IMR-90 (cell line): Measurements from ENCODE around the gene SDK1. TPM values are rescaled to one million over a fixed set of nuclear protein-coding genes. Genes with fewer than 3 reads are reported as not detected.

ENCODE experiments used
- ATAC-seq: fragments of 200-7000 bp; cut with Tn5 transposase; 2 replicates; pipeline ENCODE4 v1.9.1; 2020; ENCODE audit warnings: low read depth, mild to moderate bottlenecking, moderate library complexity
- BruUV-seq: library from RNA; stranded (reverse); fragments of 400-500 nt; replicated peaks from 2 replicates; lab custom pipeline; 2021; lab: Mats Ljungman, UMichigan
- CTCF ChIA-PET: fragments of 300-600 bp; formaldehyde crosslinking; extraction: SDS; loops from one replicate; lab custom pipeline; 2021; ENCODE audit warnings: antibody characterized with exemption; lab: Yijun Ruan, JAX
- POLR2A ChIA-PET: fragments of 300-600 bp; sonication (Branson Sonifier 250); formaldehyde crosslinking; loops from one replicate; lab custom pipeline; 2022; ENCODE audit warnings: antibody characterized with exemption; ENCODE audit not compliant: unreplicated experiment; lab: Charles Lee
- DNase-seq: peaks from one replicate; pipeline ENCODE4 v3.0.0; 2013
- H2AFZ ChIP-seq: replicated peaks from 2 replicates; pipeline ENCODE3; 2013; ENCODE audit warnings: low read length, mild to moderate bottlenecking; ENCODE audit not compliant: poor library complexity
- H2AK5ac ChIP-seq: 2 replicates; pipeline ENCODE4 v1.6.1; 2013; ENCODE audit warnings: low read depth, low read length, inconsistent platforms
- H2AK9ac ChIP-seq: replicated peaks from 2 replicates; pipeline ENCODE3; 2013; ENCODE audit warnings: mild to moderate bottlenecking, low read depth, low read length, moderate library complexity; ENCODE audit not compliant: poor library complexity
- H2BK120ac ChIP-seq: 2 replicates; pipeline ENCODE4 v1.6.1; 2013; ENCODE audit warnings: low read depth, low read length, inconsistent platforms
- H2BK15ac ChIP-seq: 3 replicates; pipeline ENCODE4 v1.6.1; 2013; ENCODE audit warnings: low read depth, low read length, inconsistent platforms
- H2BK20ac ChIP-seq: 2 replicates; pipeline ENCODE4 v1.6.1; 2013; ENCODE audit warnings: low read depth, mild to moderate bottlenecking, inconsistent platforms, low read length, moderate library complexity
- H2BK5ac ChIP-seq: 2 replicates; pipeline ENCODE4 v1.6.1; 2013; ENCODE audit warnings: mild to moderate bottlenecking, low read depth, low read length, inconsistent platforms; ENCODE audit not compliant: poor library complexity, severe bottlenecking
- H3K14ac ChIP-seq: replicated peaks from 2 replicates; pipeline ENCODE4 v1.6.1; 2013; ENCODE audit warnings: low read depth, low read length, inconsistent platforms
- H3K18ac ChIP-seq: 2 replicates; pipeline ENCODE4 v1.6.1; 2013; ENCODE audit warnings: low read depth, low read length, control low read depth
- H3K23ac ChIP-seq: 2 replicates; pipeline ENCODE4 v1.6.1; 2013; ENCODE audit warnings: low read depth, low read length, inconsistent platforms
- H3K27ac ChIP-seq: 2 replicates; pipeline ENCODE4 v1.5.1; 2013; ENCODE audit warnings: mild to moderate bottlenecking, control low read depth, low read length; ENCODE audit not compliant: insufficient read depth
- H3K27me3 ChIP-seq: 2 replicates; pipeline ENCODE4 v1.6.1; 2013; ENCODE audit warnings: low read length; ENCODE audit not compliant: control insufficient read depth, insufficient read depth
- H3K36me3 ChIP-seq: 2 replicates; pipeline ENCODE4 v1.6.1; 2013; ENCODE audit warnings: low read length, mixed read lengths; ENCODE audit not compliant: control insufficient read depth, insufficient read depth
- H3K4ac ChIP-seq: 2 replicates; pipeline ENCODE4 v1.6.1; 2013; ENCODE audit warnings: low read depth, low read length, inconsistent platforms
- H3K4me1 ChIP-seq: 2 replicates; pipeline ENCODE4 v1.6.1; 2013; ENCODE audit warnings: low read length, mixed read lengths; ENCODE audit not compliant: control insufficient read depth, insufficient read depth
- H3K4me2 ChIP-seq: 2 replicates; pipeline ENCODE4 v1.6.1; 2013; ENCODE audit warnings: low read depth, mild to moderate bottlenecking, control low read depth, low read length, moderate library complexity
- H3K4me3 ChIP-seq: 2 replicates; pipeline ENCODE4 v1.5.1; 2013; ENCODE audit warnings: low read depth, mild to moderate bottlenecking, control low read depth, low read length, moderate library complexity; ENCODE audit not compliant: insufficient read depth
- H3K56ac ChIP-seq: 2 replicates; pipeline ENCODE4 v1.6.1; 2013; ENCODE audit warnings: low read length, inconsistent platforms; ENCODE audit not compliant: insufficient read depth; ENCODE audit errors: extremely low read depth
- H3K79me1 ChIP-seq, 2 experiments: 2 replicates each; pipeline ENCODE4 v1.6.1; 2013; ENCODE audit warnings: low read length in 2 of 2, inconsistent platforms in 1 of 2, low read depth in 1 of 2
- H3K9ac ChIP-seq: 2 replicates; pipeline ENCODE4 v1.6.1; 2013; ENCODE audit warnings: low read depth, low read length, control low read depth
- H3K9me1 ChIP-seq: 2 replicates; pipeline ENCODE4 v1.6.1; 2013; ENCODE audit warnings: low read length, inconsistent platforms; ENCODE audit not compliant: insufficient read depth
- H3K9me3 ChIP-seq: 2 replicates; pipeline ENCODE4 v1.6.1; 2013; ENCODE audit warnings: low read length; ENCODE audit not compliant: control insufficient read depth, insufficient read depth
- H4K20me1 ChIP-seq: 2 replicates; pipeline ENCODE4 v1.6.1; 2013; ENCODE audit warnings: low read length, inconsistent platforms; ENCODE audit not compliant: insufficient read depth
- H4K5ac ChIP-seq: 2 replicates; pipeline ENCODE4 v1.6.1; 2013; ENCODE audit warnings: mild to moderate bottlenecking, low read depth, low read length, control low read depth
- H4K8ac ChIP-seq, 2 experiments: 2 replicates each; pipeline ENCODE4 v1.6.1; 2013; ENCODE audit warnings: low read depth in 2 of 2, low read length in 2 of 2, control low read depth in 1 of 2, inconsistent platforms in 1 of 2
- H4K91ac ChIP-seq: 2 replicates; pipeline ENCODE4 v1.6.1; 2013; ENCODE audit warnings: low read depth, low read length, inconsistent platforms; ENCODE audit not compliant: insufficient read depth
- CHD1 ChIP-seq: IDR thresholded peaks from 2 replicates; pipeline ENCODE4 v1.6.1; 2012; ENCODE audit warnings: low read depth, low read length, improper control_type of control experiment
- ELK1 ChIP-seq: fragments of 150-350 bp; IDR thresholded peaks from 2 replicates; pipeline ENCODE4 v1.6.1; 2016; ENCODE audit warnings: low read depth, mild to moderate bottlenecking, low read length, moderate library complexity, borderline replicate concordance
- MAFK ChIP-seq: IDR thresholded peaks from 2 replicates; pipeline ENCODE4 v1.6.1; 2012; ENCODE audit warnings: low read depth, low read length, improper control_type of control experiment
- MXI1 ChIP-seq: IDR thresholded peaks from 2 replicates; pipeline ENCODE4 v1.6.1; 2012; ENCODE audit warnings: low read depth, mild to moderate bottlenecking, low read length, moderate library complexity, borderline replicate concordance
- NFE2L2 ChIP-seq: fragments of 150-350 bp; IDR thresholded peaks from 2 replicates; pipeline ENCODE4 v1.6.1; 2016; ENCODE audit warnings: low read depth, mild to moderate bottlenecking, low read length
- POLR2A ChIP-seq: IDR thresholded peaks from 2 replicates; pipeline ENCODE4 v1.6.1; 2012; ENCODE audit warnings: mild to moderate bottlenecking, low read depth, low read length
- RAD21 ChIP-seq: IDR thresholded peaks from 2 replicates; pipeline ENCODE4 v1.6.1; 2012; ENCODE audit warnings: low read length, improper control_type of control experiment
- RCOR1 ChIP-seq: IDR thresholded peaks from 2 replicates; pipeline ENCODE4 v1.6.1; 2012; ENCODE audit warnings: mild to moderate bottlenecking, low read length, improper control_type of control experiment; ENCODE audit not compliant: insufficient replicate concordance
- SMC3 ChIP-seq: fragments of 150-350 bp; IDR thresholded peaks from 2 replicates; pipeline ENCODE4 v1.6.1; 2016; ENCODE audit warnings: low read depth, mild to moderate bottlenecking, antibody characterized with exemption, low read length, moderate library complexity
- WGBS, 2 experiments: methylation state at CpG; one replicate each; pipeline versions ENCODE4 v1.1.5 to v1.1.7; 2013; ENCODE audit warnings: missing lambda C conversion rate in 2 of 2; ENCODE audit not compliant: insufficient read length in 1 of 2; ENCODE audit errors: extremely low coverage in 2 of 2; 5-methylcytosine and 5-hydroxymethylcytosine counted together
- dilution Hi-C: fragments of 300-500 bp; cut with HindIII; formaldehyde crosslinking; loops from one replicate; pipeline ENCODE4 v1.14.3; 2018; ENCODE audit warnings: low sequenced_read_pairs; ENCODE audit not compliant: unreplicated experiment
- in situ Hi-C: fragments of 300-500 bp; cut with MboI; formaldehyde crosslinking; loops from 3 replicates; pipeline ENCODE4 v1.14.3; 2019; ENCODE audit warnings: low sequenced_read_pairs, inconsistent platforms, mixed read lengths
- intact Hi-C: fragments of 100-400 bp; cut with micrococcal nuclease; formaldehyde crosslinking; loops from 2 replicates; pipeline ENCODE4 v1.10.0; 2022
- polyA plus RNA-seq, 3 experiments: library from polyadenylated mRNA; depleted of rRNA; stranded (reverse); fragments of >200 nt; gene quantifications; 2 replicates each; pipeline ENCODE4 v1.2.3, GENCODE V29; 2012; ENCODE audit warnings: low replicate concordance in 1 of 3
- total RNA-seq: library from RNA; depleted of rRNA; stranded (reverse); fragments of >200 nt; gene quantifications from 2 replicates; pipeline ENCODE4 v1.2.3, GENCODE V29; 2012

Gene SDK1
- total and polyA plus RNA-seq, 2 of the 4 experiments (the other 2 are of a cell fraction), result 1.5 to 1.6 TPM

GRCh38 chr7:4198301-4198700 lies 897.2 kb downstream of the SDK1 start:
- H2AFZ ChIP-seq, result no peak overlapping the region
- H3K23ac ChIP-seq, result no peak overlapping the region
- no peak overlapping the region for H3K27ac ChIP-seq
- no peak overlapping the region for H2BK5ac ChIP-seq
- no peak overlapping the region for H2BK20ac ChIP-seq
- ATAC-seq (no peak), DNase-seq (no peak)
- no peak overlapping the region for H3K56ac ChIP-seq
- no peak overlapping the region for H3K18ac ChIP-seq
- no peak overlapping the region for H4K91ac ChIP-seq
- H3K14ac ChIP-seq, result no peak overlapping the region
- no peaks in the 10 kb centered on the region for H4K20me1 ChIP-seq
- CTCF ChIA-PET, result no interaction called here
- H2AK5ac ChIP-seq, result no peak overlapping the region
- no peak overlapping the region for H2AK9ac ChIP-seq
- no peaks in the 10 kb centered on the region for H3K4me1 ChIP-seq
- H3K79me1 ChIP-seq, result no peaks in the 10 kb centered on the region
- H3K4ac ChIP-seq, result no peak overlapping the region
- no peak for TF ChIP-seq ELK1
- no peak for TF ChIP-seq MAFK
- TF ChIP-seq SMC3, result no peak
- TF ChIP-seq POLR2A, result no peak
- no peak for TF ChIP-seq RAD21
- no peak for TF ChIP-seq CHD1
- TF ChIP-seq RCOR1, result no peak
- no peak for TF ChIP-seq NFE2L2
- no peak for TF ChIP-seq MXI1
- no peak overlapping the region for H2BK15ac ChIP-seq
- dilution Hi-C loops, result no loop called here
- no peak overlapping the region for H3K4me3 ChIP-seq
- no peaks in the 10 kb centered on the region for H3K27me3 ChIP-seq
- no TSS peak for BruUV-seq
- H3K9me1 ChIP-seq, result no peaks in the 10 kb centered on the region
- WGBS, 2 experiments, result 86% methylated on average over 2 of the region's 6 CpGs; no CpG with 5 or more reads in 1 of the 2 experiments
- peaks cover 17% of the 10 kb centered on the region for H3K9me3 ChIP-seq
- in situ Hi-C loops, result no loop called here
- no peak overlapping the region for H3K9ac ChIP-seq
- H3K36me3 ChIP-seq, result no peaks in the 10 kb centered on the region
- no peak overlapping the region for H2BK120ac ChIP-seq
- H4K5ac ChIP-seq, result no peak overlapping the region
- intact Hi-C loops, result no loop called here
- H4K8ac ChIP-seq, result no peak overlapping the region
- POLR2A ChIA-PET, result no interaction called here
- H3K4me2 ChIP-seq, result no peak overlapping the region
